ENCODE results near the gene IMMP2L. TPM values are rescaled to one million over a fixed set of nuclear protein-coding genes. Genes with fewer than 3 reads are reported as not detected.
A peak's percentile ranks its signal among the peaks of the same experiment; 100 is the strongest.

Gene IMMP2L
- polyA plus RNA-seq, 2 of the 4 experiments (the other 2 are of a cell fraction): 16.1 to 23.8 TPM

DNA sequence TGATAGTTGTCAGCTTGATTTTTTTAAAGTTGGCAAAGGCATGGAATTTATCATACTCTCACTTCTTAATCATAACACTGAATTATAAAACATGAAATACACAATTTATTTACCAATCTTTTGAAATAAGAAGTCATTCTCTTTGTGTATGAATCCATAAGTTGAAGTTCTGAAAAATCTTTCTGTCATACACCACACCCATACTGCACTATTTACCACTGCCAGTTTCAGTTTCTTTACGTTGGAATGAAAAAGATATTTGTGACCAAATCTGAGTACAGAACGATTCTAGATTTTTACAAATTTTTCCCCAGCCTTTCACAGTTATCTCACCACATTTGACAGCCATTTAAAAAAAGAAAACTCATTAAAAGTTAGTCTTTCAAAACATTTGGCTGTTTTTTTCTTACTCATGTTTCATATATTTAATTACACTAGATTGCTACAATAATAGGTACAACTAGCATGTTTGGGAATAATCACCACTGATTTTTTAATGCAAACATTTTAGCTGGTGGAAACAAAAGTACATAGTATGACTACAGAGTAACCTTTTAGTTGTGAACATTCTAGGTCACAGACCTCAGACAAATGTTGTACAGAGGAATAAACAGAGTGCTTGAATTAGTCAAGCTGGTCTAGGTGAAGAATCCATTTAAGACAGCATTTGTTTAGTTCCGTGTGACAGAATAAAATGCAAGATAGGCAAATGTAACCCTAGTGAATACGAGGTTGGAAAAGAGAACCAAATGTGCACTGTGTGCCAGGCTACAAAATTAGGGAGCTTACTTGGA is 656.3 kb downstream of the IMMP2L start:
- H3K4me1 ChIP-seq: peaks cover 13% of the 10 kb centered on the region
- no peaks in the 10 kb centered on the region for H3K9me3 ChIP-seq
- TF ChIP-seq GATA3 (IDR thresholded peaks at IDR 0.05; ENCODE audit: borderline replicate concordance): no peak
- TF ChIP-seq MAFK (IDR thresholded peaks at IDR 0.05; ENCODE audit: partially characterized antibody): peak; percentile 36
- 56% methylated on average over 4 of the region's 4 CpGs for WGBS (ENCODE audit: missing lambda C conversion rate)
- no peak overlapping the region for H3K4me3 ChIP-seq
- no peak overlapping the region for H3K27ac ChIP-seq
- no peak overlapping the region for H3K4me2 ChIP-seq
- FAIRE-seq (no peak), DNase-seq (ENCODE audit: low read depth in 1 of 2, low spot score in 1 of 2) (no peak), ATAC-seq (no peak)
- POLR2A ChIA-PET: no interaction called here
- CTCF ChIA-PET: no interaction called here

DNA sequence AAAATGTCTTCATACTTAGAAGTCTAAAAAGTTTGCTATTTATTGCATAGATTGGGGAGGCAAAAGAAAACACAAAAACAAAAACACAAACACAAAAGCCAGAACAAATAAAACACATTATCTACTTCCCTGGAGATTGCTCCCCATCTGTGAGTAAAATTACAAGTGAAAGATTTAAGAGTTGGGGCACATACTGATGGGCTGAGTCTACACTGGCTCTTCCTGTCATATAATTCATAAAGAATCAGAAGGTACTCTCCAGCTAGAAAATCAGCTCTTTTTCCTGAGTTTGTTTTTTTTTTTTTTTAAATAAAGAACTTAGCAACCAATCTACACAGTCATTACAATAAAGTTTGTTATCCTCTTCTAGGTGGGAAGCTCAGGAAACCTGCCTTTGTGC is 663.8 kb downstream of the IMMP2L start:
- Histone ChIP-seq H3K4me1 (no peaks in the 10 kb centered on the region), H3K9me3 (peaks cover 3% of the 10 kb centered on the region; the same call in 1 of the 3 replicates), H3K27ac (no peak overlapping the region), H3K4me3 (no peak overlapping the region), H3K4me2 (no peak overlapping the region)
- no peak for DNase-seq (ENCODE audit: low read depth in 1 of 2, low spot score in 1 of 2)
- TF ChIP-seq, protein P1, sequence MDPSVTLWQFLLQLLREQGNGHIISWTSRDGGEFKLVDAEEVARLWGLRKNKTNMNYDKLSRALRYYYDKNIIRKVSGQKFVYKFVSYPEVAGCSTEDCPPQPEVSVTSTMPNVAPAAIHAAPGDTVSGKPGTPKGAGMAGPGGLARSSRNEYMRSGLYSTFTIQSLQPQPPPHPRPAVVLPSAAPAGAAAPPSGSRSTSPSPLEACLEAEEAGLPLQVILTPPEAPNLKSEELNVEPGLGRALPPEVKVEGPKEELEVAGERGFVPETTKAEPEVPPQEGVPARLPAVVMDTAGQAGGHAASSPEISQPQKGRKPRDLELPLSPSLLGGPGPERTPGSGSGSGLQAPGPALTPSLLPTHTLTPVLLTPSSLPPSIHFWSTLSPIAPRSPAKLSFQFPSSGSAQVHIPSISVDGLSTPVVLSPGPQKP (IDR thresholded peaks at IDR 0.05; ENCODE audit: low read depth, low read length): no peak
- TF ChIP-seq CHD4 (IDR thresholded peaks at IDR 0.05; ENCODE audit: borderline replicate concordance): no peak
- ChIA-PET CTCF (interaction anchor here (1.8 kb wide), 1 partner anchor 23 kb away, joined by 4 read pairs; no protein-coding TSS in a partner anchor), POLR2A (no interaction called here)
- no peak for ATAC-seq
- FAIRE-seq: no peak

DNA sequence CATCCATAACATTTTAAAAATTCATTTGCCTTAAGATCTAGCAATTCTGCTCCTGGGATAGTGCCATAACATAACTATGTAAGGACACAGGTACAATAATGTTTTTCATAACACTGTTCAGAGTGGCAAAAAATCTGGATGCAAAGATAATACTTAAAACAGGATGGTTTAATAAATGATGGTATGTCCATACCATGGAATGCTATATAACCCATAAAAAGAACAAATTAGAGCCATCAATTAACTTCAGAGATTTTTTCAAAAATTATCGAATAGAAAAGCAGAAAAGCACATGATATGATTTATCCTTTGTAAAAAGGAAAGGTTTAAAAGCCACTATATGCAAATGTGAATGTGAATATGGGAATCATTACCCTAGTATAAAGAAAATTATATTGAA is 664.8 kb downstream of the IMMP2L start:
- CTCF ChIA-PET: no interaction called here
- WGBS (ENCODE audit: missing lambda C conversion rate): 0% methylated on average over 1 of the region's 1 CpG
- H3K9me3 ChIP-seq: peaks cover 3% of the 10 kb centered on the region; the same call in 1 of the 3 replicates
- TF ChIP-seq TFCP2L1 (CRISPR knock-in tag; IDR thresholded peaks at IDR 0.05) (no peak), RFX5 (IDR thresholded peaks at IDR 0.05) (no peak), RARB (CRISPR knock-in tag; IDR thresholded peaks at IDR 0.05) (no peak), HOXA7 (CRISPR knock-in tag; IDR thresholded peaks at IDR 0.05) (no peak), KDM5A (IDR thresholded peaks at IDR 0.05) (no peak), POLR2A (IDR thresholded peaks at IDR 0.05; ENCODE audit: low read length) (no peak), FOSB (CRISPR knock-in tag; IDR thresholded peaks at IDR 0.05) (no peak), JUN (IDR thresholded peaks at IDR 0.05) (no peak), ZSCAN20 (CRISPR knock-in tag; IDR thresholded peaks at IDR 0.05) (no peak), TP53 (CRISPR knock-in tag; IDR thresholded peaks at IDR 0.05) (no peak), CHD4 (IDR thresholded peaks at IDR 0.05; ENCODE audit: borderline replicate concordance) (no peak)
- TF ChIP-seq, protein P2, sequence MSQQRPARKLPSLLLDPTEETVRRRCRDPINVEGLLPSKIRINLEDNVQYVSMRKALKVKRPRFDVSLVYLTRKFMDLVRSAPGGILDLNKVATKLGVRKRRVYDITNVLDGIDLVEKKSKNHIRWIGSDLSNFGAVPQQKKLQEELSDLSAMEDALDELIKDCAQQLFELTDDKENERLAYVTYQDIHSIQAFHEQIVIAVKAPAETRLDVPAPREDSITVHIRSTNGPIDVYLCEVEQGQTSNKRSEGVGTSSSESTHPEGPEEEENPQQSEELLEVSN (IDR thresholded peaks at IDR 0.05; ENCODE audit: borderline replicate concordance, low read depth): no peak
- TF ChIP-seq, protein P3, sequence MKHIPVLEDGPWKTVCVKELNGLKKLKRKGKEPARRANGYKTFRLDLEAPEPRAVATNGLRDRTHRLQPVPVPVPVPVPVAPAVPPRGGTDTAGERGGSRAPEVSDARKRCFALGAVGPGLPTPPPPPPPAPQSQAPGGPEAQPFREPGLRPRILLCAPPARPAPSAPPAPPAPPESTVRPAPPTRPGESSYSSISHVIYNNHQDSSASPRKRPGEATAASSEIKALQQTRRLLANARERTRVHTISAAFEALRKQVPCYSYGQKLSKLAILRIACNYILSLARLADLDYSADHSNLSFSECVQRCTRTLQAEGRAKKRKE (CRISPR knock-in tag; IDR thresholded peaks at IDR 0.05; ENCODE audit: low read depth): no peak
- TF ChIP-seq, protein P1 (IDR thresholded peaks at IDR 0.05; ENCODE audit: low read depth, low read length): no peak
- TF ChIP-seq, protein P4, sequence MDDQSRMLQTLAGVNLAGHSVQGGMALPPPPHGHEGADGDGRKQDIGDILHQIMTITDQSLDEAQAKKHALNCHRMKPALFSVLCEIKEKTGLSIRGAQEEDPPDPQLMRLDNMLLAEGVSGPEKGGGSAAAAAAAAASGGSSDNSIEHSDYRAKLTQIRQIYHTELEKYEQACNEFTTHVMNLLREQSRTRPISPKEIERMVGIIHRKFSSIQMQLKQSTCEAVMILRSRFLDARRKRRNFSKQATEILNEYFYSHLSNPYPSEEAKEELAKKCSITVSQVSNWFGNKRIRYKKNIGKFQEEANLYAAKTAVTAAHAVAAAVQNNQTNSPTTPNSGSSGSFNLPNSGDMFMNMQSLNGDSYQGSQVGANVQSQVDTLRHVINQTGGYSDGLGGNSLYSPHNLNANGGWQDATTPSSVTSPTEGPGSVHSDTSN (IDR thresholded peaks at IDR 0.05): no peak
- no peak for ATAC-seq
- H3K27ac ChIP-seq: no peak overlapping the region
- no peak for FAIRE-seq
- H3K4me3 ChIP-seq: no peak overlapping the region
- POLR2A ChIA-PET: no interaction called here
- H3K4me1 ChIP-seq: no peaks in the 10 kb centered on the region
- no peak overlapping the region for H3K4me2 ChIP-seq
- no peak for DNase-seq (ENCODE audit: low read depth in 1 of 2, low spot score in 1 of 2)

Measured in A549 (cell line).